VCaP (cell line): ENCODE results near the gene DNAJB13.

Experiments used
- H3K27ac ChIP-seq: fragments of 450-650 bp; 2 replicates; pipeline ENCODE4 v1.5.1; 2017
- CTCF ChIP-seq: fragments of 450-650 bp; conservative IDR thresholded peaks from 2 replicates; pipeline ENCODE4 v1.5.1; 2017; ENCODE audit warnings: mild to moderate bottlenecking, moderate library complexity

Gene DNAJB13

GRCh38 chr11:73965076-73965763 is 14.4 kb downstream of the DNAJB13 start:
- H3K27ac ChIP-seq: peak overlapping the region; percentile 7; the same call in 1 of the 2 replicates
- TF ChIP-seq CTCF: no peak

GRCh38 chr11:73965764-73966121 is 14.9 kb downstream of the DNAJB13 start:
- no peak overlapping the region for H3K27ac ChIP-seq
- TF ChIP-seq CTCF: no peak

- TF ChIP-seq CTCF: no peak
- H3K27ac ChIP-seq: no peak overlapping the region
Measured at GRCh38 chr11:73968356-73968966, 17.6 kb downstream of the DNAJB13 start.

- TF ChIP-seq CTCF: no peak
- H3K27ac ChIP-seq: no peak overlapping the region
Measured at GRCh38 chr11:73969091-73969490, 18.3 kb downstream of the DNAJB13 start.

- TF ChIP-seq CTCF: no peak
- no peak overlapping the region for H3K27ac ChIP-seq
Measured at GRCh38 chr11:73969991-73970800, 19.4 kb downstream of the DNAJB13 start.

- H3K27ac ChIP-seq: no peak overlapping the region
- no peak for TF ChIP-seq CTCF
Measured at GRCh38 chr11:73971175-73971719, 20.4 kb downstream of the DNAJB13 start.

- TF ChIP-seq CTCF: no peak
- no peak overlapping the region for H3K27ac ChIP-seq
Measured at GRCh38 chr11:73972187-73972586, 21.4 kb downstream of the DNAJB13 start.
